H1 (cell line): Measurements from ENCODE around the gene GPR135. TPM values are rescaled to one million over a fixed set of nuclear protein-coding genes. Genes with fewer than 3 reads are reported as not detected.

Experiments
- BRCA1 ChIP-seq: IDR thresholded peaks from 2 replicates; pipeline ENCODE4 v1.6.1; 2012; ENCODE audit warnings: low read depth, low read length, improper control_type of control experiment
- CHD2 ChIP-seq: IDR thresholded peaks from 2 replicates; pipeline ENCODE4 v1.6.1; 2012; ENCODE audit warnings: low read length, improper control_type of control experiment
- CHD7 ChIP-seq: fragments of 300-600 bp; sonication (generic); IDR thresholded peaks from 2 replicates; pipeline ENCODE4 v1.7.1; 2012; ENCODE audit warnings: low read length, moderate library complexity, mild to moderate bottlenecking, inconsistent platforms; ENCODE audit not compliant: insufficient replicate concordance
- RBBP5 ChIP-seq: IDR thresholded peaks from 2 replicates; pipeline ENCODE4 v1.7.1; 2012; ENCODE audit warnings: low read depth, mild to moderate bottlenecking, inconsistent platforms, low read length, moderate library complexity, borderline replicate concordance
- RNF2 ChIP-seq: fragments of 200-900, 300-1000 bp; sonication (generic); IDR thresholded peaks from 2 replicates; pipeline ENCODE4 v1.7.1; 2016; ENCODE audit warnings: borderline replicate concordance, low read depth, mild to moderate bottlenecking, antibody characterized with exemption, low read length; ENCODE audit not compliant: poor library complexity, severe bottlenecking; ENCODE audit errors: missing control alignments
- SUZ12 ChIP-seq: fragments of 200-600 bp; sonication (generic); IDR thresholded peaks from 2 replicates; pipeline ENCODE4 v1.6.1; 2012; ENCODE audit warnings: mild to moderate bottlenecking, inconsistent platforms, low read length, moderate library complexity, mixed read lengths
- TAF1 ChIP-seq: IDR thresholded peaks from 2 replicates; pipeline ENCODE4 v1.6.1; 2011; ENCODE audit warnings: mild to moderate bottlenecking, low read depth, low read length
- ZNF274 ChIP-seq: IDR thresholded peaks from 2 replicates; pipeline ENCODE4 v1.7.0; 2012; ENCODE audit warnings: low read length, borderline replicate concordance; ENCODE audit errors: extremely low read depth
- polyA plus RNA-seq, 7 experiments: library from polyadenylated mRNA; depleted of rRNA in 3 of 7; stranded (reverse) in 5 of 7; unstranded in 2 of 7; fragments of >200 nt in 5 of 7; fragments of 200-250 nt in 2 of 7; gene quantifications; 1 replicate in 5 of 7; 2 replicates in 1 of 7; 4 replicates in 1 of 7; pipeline versions ENCODE4 v1.2.1 to v1.2.3, GENCODE V29; 2011 to 2013; ENCODE audit warnings: missing spikeins in 2 of 7, mixed read lengths in 2 of 7
- total RNA-seq: library from RNA; stranded (reverse); fragmentation: NEBNext Ultra II Directional; extraction: Animal tissue kit (Norgen Biotek cat#: 25700); gene quantifications from 2 replicates; pipeline ENCODE4 v1.2.1, GENCODE V29; 2021
- TF ChIP-seq, protein P1 (sequence below): IDR thresholded peaks from 2 replicates; pipeline ENCODE4 v1.6.1; 2011; ENCODE audit warnings: low read depth, mild to moderate bottlenecking, low read length; ENCODE audit not compliant: insufficient read depth

Gene GPR135
- total and polyA plus RNA-seq, 2 of the 8 experiments (the other 6 are each of a cell fraction or from before 2014, with no cell fraction given) = 0.48 to 1.1 TPM

GRCh38 chr14:59483819-59484638, 18.8 kb upstream of the GPR135 start, which contains the start of the genes JKAMP and L3HYPDH (continued):
- no peak for TF ChIP-seq CHD2
- no peak for TF ChIP-seq ZNF274
- no peak for TF ChIP-seq CHD7
- no peak for TF ChIP-seq RNF2
- TF ChIP-seq, protein P1, sequence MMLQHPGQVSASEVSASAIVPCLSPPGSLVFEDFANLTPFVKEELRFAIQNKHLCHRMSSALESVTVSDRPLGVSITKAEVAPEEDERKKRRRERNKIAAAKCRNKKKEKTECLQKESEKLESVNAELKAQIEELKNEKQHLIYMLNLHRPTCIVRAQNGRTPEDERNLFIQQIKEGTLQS = 0 out of 2 replicates have a peak, but pooled peaks have one; percentile 2
- TF ChIP-seq RBBP5 = peak; percentile 86; the same call in 1 of the 2 replicates
- TF ChIP-seq BRCA1 = no peak
- TF ChIP-seq SUZ12 = no peak
- peak; percentile 69 for TF ChIP-seq TAF1
